Measurements from ENCODE around the gene GTSE1.

- TF ChIP-seq ZFP3 (CRISPR knock-in tag; IDR thresholded peaks at IDR 0.05): no peak
- TF ChIP-seq RARB (CRISPR knock-in tag; IDR thresholded peaks at IDR 0.05): no peak
- TF ChIP-seq PPARA (CRISPR knock-in tag; IDR thresholded peaks at IDR 0.05; ENCODE audit: borderline replicate concordance): no peak
- TF ChIP-seq CREB5 (CRISPR knock-in tag; IDR thresholded peaks at IDR 0.05; ENCODE audit: low read depth): no peak
These were observed 612 bp downstream of the GTSE1 start for GRCh38 chr22:46297151-46297812.

Measured in SK-N-SH treated with all-trans-retinoic acid at 6 μM for 48 hours (cell line).